ENCODE results near the gene STK32B.
"Not testable (repeated sequence)": the region's sequence is repeated elsewhere in the genome, so short reads cannot be mapped to it uniquely, and the experiment has no call there.

Gene STK32B

GRCh38 chr4:5237086-5237660 lies 185.9 kb downstream of the STK32B start:
- DNase-seq (ENCODE audit: low read depth): no peak
- H3K4me3 ChIP-seq (ENCODE audit: low read depth, low read length): no peak overlapping the region
- no peak for TF ChIP-seq CTCF (conservative IDR thresholded peaks at IDR 0.05; ENCODE audit: low read depth, low read length)

GRCh38 chr4:5238173-5238572 lies 186.9 kb downstream of the STK32B start:
- no peak for DNase-seq (ENCODE audit: low read depth)
- no peak overlapping the region for H3K4me3 ChIP-seq (ENCODE audit: low read depth, low read length)
- no peak for TF ChIP-seq CTCF (conservative IDR thresholded peaks at IDR 0.05; ENCODE audit: low read depth, low read length)

- DNase-seq (ENCODE audit: low read depth); H3K4me3 ChIP-seq (ENCODE audit: low read depth, low read length): not testable (repeated sequence)
These were observed 195.8 kb downstream of the STK32B start for GRCh38 chr4:5247061-5247460.

- H3K4me3 ChIP-seq (ENCODE audit: low read depth, low read length): no peak overlapping the region
- no peak for DNase-seq (ENCODE audit: low read depth)
- TF ChIP-seq CTCF (conservative IDR thresholded peaks at IDR 0.05; ENCODE audit: low read depth, low read length): no peak
These were observed 196.5 kb downstream of the STK32B start for GRCh38 chr4:5247735-5248134.

GRCh38 chr4:5249727-5250126 lies 198.4 kb downstream of the STK32B start:
- TF ChIP-seq CTCF (conservative IDR thresholded peaks at IDR 0.05; ENCODE audit: low read depth, low read length): no peak
- no peak overlapping the region for H3K4me3 ChIP-seq (ENCODE audit: low read depth, low read length)
- DNase-seq (ENCODE audit: low read depth): no peak

GRCh38 chr4:5250536-5250935 lies 199.3 kb downstream of the STK32B start:
- DNase-seq (ENCODE audit: low read depth); H3K4me3 ChIP-seq (ENCODE audit: low read depth, low read length): not testable (repeated sequence)

GRCh38 chr4:5256421-5256820 lies 205.1 kb downstream of the STK32B start:
- TF ChIP-seq CTCF (conservative IDR thresholded peaks at IDR 0.05; ENCODE audit: low read depth, low read length): no peak
- H3K4me3 ChIP-seq (ENCODE audit: low read depth, low read length): no peak overlapping the region
- DNase-seq (ENCODE audit: low read depth): no peak

GRCh38 chr4:5257086-5257485 lies 205.8 kb downstream of the STK32B start:
- DNase-seq (ENCODE audit: low read depth): no peak

More at GRCh38 chr4:5257086-5257485, 205.8 kb downstream of the STK32B start:
- no peak for TF ChIP-seq CTCF (conservative IDR thresholded peaks at IDR 0.05; ENCODE audit: low read depth, low read length)
- H3K4me3 ChIP-seq (ENCODE audit: low read depth, low read length): no peak overlapping the region
